Measurements from ENCODE around the gene PLB1. TPM values are rescaled to one million over a fixed set of nuclear protein-coding genes. Genes with fewer than 3 reads are reported as not detected.

Gene PLB1, protein sequence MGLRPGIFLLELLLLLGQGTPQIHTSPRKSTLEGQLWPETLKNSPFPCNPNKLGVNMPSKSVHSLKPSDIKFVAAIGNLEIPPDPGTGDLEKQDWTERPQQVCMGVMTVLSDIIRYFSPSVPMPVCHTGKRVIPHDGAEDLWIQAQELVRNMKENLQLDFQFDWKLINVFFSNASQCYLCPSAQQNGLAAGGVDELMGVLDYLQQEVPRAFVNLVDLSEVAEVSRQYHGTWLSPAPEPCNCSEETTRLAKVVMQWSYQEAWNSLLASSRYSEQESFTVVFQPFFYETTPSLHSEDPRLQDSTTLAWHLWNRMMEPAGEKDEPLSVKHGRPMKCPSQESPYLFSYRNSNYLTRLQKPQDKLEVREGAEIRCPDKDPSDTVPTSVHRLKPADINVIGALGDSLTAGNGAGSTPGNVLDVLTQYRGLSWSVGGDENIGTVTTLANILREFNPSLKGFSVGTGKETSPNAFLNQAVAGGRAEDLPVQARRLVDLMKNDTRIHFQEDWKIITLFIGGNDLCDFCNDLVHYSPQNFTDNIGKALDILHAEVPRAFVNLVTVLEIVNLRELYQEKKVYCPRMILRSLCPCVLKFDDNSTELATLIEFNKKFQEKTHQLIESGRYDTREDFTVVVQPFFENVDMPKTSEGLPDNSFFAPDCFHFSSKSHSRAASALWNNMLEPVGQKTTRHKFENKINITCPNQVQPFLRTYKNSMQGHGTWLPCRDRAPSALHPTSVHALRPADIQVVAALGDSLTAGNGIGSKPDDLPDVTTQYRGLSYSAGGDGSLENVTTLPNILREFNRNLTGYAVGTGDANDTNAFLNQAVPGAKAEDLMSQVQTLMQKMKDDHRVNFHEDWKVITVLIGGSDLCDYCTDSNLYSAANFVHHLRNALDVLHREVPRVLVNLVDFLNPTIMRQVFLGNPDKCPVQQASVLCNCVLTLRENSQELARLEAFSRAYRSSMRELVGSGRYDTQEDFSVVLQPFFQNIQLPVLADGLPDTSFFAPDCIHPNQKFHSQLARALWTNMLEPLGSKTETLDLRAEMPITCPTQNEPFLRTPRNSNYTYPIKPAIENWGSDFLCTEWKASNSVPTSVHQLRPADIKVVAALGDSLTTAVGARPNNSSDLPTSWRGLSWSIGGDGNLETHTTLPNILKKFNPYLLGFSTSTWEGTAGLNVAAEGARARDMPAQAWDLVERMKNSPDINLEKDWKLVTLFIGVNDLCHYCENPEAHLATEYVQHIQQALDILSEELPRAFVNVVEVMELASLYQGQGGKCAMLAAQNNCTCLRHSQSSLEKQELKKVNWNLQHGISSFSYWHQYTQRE (N-terminal part only)
- total RNA-seq (2022) (0.91 and 1.8 TPM in 2 replicates), Bru-seq, nascent RNA (percentile 18 among the genes with signal in this experiment), BruChase-seq, experiment 1, labeled RNA remaining after a 6-hour chase (percentile 17 among the genes with signal in this experiment), BruChase-seq, experiment 2, labeled RNA remaining after a 2-hour chase (percentile 19 among the genes with signal in this experiment)
- long read RNA-seq, partial matches to known transcripts = 2 of 6 reads
- long read RNA-seq, other reads (novel, unspliced or antisense) = 4 of 6 reads

DNA sequence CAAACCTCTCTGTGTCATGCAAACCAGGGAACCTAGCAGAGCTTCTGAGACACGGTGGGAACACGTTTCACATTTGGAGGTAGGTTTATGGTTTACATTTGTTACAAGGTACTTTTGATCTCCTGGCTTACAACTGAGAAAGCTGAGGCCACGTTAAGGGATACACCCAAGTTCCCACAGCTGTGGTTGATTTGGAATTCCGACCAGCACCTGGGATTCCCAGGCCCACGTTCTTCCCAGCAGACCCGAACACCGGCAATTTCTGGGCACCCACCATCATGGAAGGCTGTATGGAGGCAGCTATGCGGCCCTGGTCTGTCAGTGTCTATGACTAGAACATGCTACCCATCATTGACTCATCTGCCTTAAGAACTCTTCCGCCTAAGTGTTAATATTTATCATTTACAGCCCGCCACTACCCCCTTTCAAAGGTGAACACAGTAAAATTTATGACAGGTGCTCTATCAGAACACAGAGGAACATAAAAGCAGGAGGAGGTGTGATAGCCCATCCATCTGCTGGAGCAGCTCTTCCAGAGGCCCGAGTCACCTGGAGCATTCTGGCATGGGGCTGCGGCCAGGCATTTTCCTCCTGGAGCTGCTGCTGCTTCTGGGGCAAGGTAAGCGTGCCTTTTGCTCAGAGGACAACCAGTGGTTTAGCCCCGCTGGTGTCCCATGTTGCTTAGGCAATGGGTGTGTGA is at the start of gene PLB1:
PLB1 (plus strand) TSS at position 510 of the 700 bp plus-strand sequence; CDS start at position 565, 55 bp downstream.
- ChIA-PET CTCF (no interaction called here), POLR2A (no interaction called here)
- no peaks in the 10 kb centered on the region for H3K27me3 Mint-ChIP-seq (ENCODE audit: insufficient read depth, unreplicated experiment)
- H3K9me3 Mint-ChIP-seq (ENCODE audit: unreplicated experiment) = no peaks in the 10 kb centered on the region
- H3K4me1 Mint-ChIP-seq (ENCODE audit: insufficient read depth, unreplicated experiment) = no peaks in the 10 kb centered on the region
- H3K36me3 Mint-ChIP-seq (ENCODE audit: insufficient read depth, unreplicated experiment) = no peaks in the 10 kb centered on the region
- no peak for DNase-seq (ENCODE audit: unreplicated experiment)
- H3K4me3 Mint-ChIP-seq (ENCODE audit: unreplicated experiment) = no peak within 1 kb of the TSS
- intact Hi-C loops (cut with micrococcal nuclease) = no loop called here
- no TSS peak for BruUV-seq (replicated peaks)
- no peak within 1 kb of the TSS for H3K27ac Mint-ChIP-seq (ENCODE audit: low read depth, unreplicated experiment)
- TF ChIP-seq, protein P1, sequence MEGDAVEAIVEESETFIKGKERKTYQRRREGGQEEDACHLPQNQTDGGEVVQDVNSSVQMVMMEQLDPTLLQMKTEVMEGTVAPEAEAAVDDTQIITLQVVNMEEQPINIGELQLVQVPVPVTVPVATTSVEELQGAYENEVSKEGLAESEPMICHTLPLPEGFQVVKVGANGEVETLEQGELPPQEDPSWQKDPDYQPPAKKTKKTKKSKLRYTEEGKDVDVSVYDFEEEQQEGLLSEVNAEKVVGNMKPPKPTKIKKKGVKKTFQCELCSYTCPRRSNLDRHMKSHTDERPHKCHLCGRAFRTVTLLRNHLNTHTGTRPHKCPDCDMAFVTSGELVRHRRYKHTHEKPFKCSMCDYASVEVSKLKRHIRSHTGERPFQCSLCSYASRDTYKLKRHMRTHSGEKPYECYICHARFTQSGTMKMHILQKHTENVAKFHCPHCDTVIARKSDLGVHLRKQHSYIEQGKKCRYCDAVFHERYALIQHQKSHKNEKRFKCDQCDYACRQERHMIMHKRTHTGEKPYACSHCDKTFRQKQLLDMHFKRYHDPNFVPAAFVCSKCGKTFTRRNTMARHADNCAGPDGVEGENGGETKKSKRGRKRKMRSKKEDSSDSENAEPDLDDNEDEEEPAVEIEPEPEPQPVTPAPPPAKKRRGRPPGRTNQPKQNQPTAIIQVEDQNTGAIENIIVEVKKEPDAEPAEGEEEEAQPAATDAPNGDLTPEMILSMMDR (IDR thresholded peaks at IDR 0.05; ENCODE audit: unreplicated experiment) = no peak

DNA sequence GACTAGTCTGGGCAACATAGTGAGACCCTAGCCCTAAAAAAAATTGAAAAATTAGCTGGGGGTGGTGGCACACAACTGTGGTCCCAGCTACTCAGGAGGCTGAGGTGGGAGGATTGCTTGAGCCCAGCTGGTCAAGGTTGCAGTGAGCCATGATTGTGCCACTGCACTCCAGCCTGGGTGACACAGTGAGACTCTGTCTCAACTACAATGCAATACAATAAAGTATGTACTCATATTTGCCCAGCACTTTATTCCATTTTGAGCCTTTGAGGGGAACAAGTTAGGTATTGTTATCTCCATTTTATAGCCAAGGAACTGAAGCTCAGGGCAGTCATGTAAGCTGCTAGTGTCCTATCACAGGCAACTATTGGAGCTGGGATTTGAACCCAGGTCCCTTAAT is 49.3 kb upstream of the PLB1 start:
- no peak for DNase-seq (ENCODE audit: unreplicated experiment)
- CTCF ChIA-PET = interaction anchor here (0.6 to 1.8 kb wide), 3 partner anchors 37 to 723 kb away, joined by 3 to 5 read pairs (median 4); no protein-coding TSS in a partner anchor
- no peak overlapping the region for H3K4me3 Mint-ChIP-seq (ENCODE audit: unreplicated experiment)
- POLR2A ChIA-PET = interaction anchor here (0.6 to 7.9 kb wide), 22 partner anchors 10 to 739 kb away, joined by 3 to 93 read pairs (median 5); partner anchors contain the start of gene FOSL2
- intact Hi-C loops (cut with micrococcal nuclease) = loop anchor here (5.0 kb wide), 1 partner anchor 489 kb away; no protein-coding TSS in a partner anchor
- no peaks in the 10 kb centered on the region for H3K27me3 Mint-ChIP-seq (ENCODE audit: insufficient read depth, unreplicated experiment)
- BruUV-seq (replicated peaks) = no TSS peak
- H3K27ac Mint-ChIP-seq (ENCODE audit: low read depth, unreplicated experiment) = peak overlapping the region; percentile 11
- H3K9me3 Mint-ChIP-seq (ENCODE audit: unreplicated experiment) = peaks cover 7% of the 10 kb centered on the region
- peaks cover 53% of the 10 kb centered on the region for H3K4me1 Mint-ChIP-seq (ENCODE audit: insufficient read depth, unreplicated experiment)
- H3K36me3 Mint-ChIP-seq (ENCODE audit: insufficient read depth, unreplicated experiment) = no peaks in the 10 kb centered on the region
- TF ChIP-seq, protein P1 (IDR thresholded peaks at IDR 0.05; ENCODE audit: unreplicated experiment) = no peak

DNA sequence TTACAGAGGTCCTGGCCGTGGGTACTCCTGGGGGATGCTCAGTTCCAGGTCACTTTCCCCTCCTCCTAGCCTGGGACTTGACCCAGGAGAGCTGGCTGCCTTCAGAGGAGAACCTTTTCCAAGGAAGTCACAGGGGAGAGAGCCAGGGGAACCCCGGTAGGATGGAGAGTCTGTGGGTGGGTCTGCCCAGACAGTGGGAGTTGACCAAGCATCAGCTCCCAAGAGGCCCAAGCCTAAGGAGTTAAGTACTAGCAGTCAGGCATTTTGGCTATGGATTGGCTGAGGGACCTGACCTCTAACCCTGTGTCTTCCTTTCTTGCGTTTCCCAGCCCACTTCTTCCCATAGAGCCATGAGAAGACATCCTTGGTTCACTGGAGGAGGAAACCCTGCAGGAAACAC is 48.8 kb upstream of the PLB1 start:
- H3K4me1 Mint-ChIP-seq (ENCODE audit: insufficient read depth, unreplicated experiment) = peaks cover 47% of the 10 kb centered on the region
- POLR2A ChIA-PET = interaction anchor here (0.6 to 7.9 kb wide), 13 partner anchors 10 to 744 kb away, joined by 3 to 93 read pairs (median 5); partner anchors contain the start of gene FOSL2
- no peak overlapping the region for H3K4me3 Mint-ChIP-seq (ENCODE audit: unreplicated experiment)
- H3K27ac Mint-ChIP-seq (ENCODE audit: low read depth, unreplicated experiment) = no peak overlapping the region
- no peaks in the 10 kb centered on the region for H3K36me3 Mint-ChIP-seq (ENCODE audit: insufficient read depth, unreplicated experiment)
- intact Hi-C loops (cut with micrococcal nuclease) = loop anchor here (5.0 kb wide), 1 partner anchor 490 kb away; no protein-coding TSS in a partner anchor
- H3K27me3 Mint-ChIP-seq (ENCODE audit: insufficient read depth, unreplicated experiment) = no peaks in the 10 kb centered on the region
- DNase-seq (ENCODE audit: unreplicated experiment) = no peak
- peaks cover 2% of the 10 kb centered on the region for H3K9me3 Mint-ChIP-seq (ENCODE audit: unreplicated experiment)
- TF ChIP-seq, protein P1 (IDR thresholded peaks at IDR 0.05; ENCODE audit: unreplicated experiment) = no peak
- BruUV-seq (replicated peaks) = no TSS peak
- CTCF ChIA-PET = interaction anchor here (0.6 to 1.8 kb wide), 3 partner anchors 38 to 723 kb away, joined by 3 to 5 read pairs (median 4); no protein-coding TSS in a partner anchor
